NCI-H1417 treated with DMSO at 0.1 percent for 48 hours (cell line): ENCODE measurements around the gene SCYL1.
"Not testable (repeated sequence)": the region's sequence is repeated elsewhere in the genome, so short reads cannot be mapped to it uniquely, and the experiment has no call there.

Experiments
- DNase-seq: peaks from one replicate; lab custom pipeline; 2025; lab: John Stamatoyannopoulos, UW

SCYL1 gene

DNA sequence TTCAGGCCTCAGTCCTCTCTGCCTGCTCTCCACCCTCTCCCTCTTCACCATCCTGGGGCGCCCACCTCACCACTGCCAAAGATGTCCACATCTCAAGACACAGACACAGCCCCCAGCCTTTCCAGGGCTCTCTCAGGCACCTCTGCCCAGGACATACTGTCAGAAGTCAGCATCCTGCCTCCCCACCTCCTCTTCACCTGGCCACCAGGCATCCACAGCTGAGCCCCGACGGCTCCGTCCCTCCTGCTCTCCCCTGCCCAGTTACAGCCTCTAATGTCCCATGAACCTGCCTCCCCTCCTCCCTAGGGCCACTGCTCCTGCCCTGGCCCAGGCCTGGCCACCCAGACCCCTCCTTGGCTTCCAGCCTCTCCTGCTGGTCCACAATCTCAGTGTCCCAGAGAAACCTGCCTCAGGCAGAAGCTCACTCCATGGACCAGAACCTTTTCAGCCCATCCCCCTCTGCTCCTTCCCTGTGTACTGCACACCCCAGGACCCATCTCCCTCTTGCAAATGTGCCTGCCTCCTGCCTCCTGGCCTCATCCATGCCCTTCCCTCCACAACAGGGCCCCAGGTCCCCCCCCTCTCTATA, 30.1 kb downstream of the SCYL1 start:
- no peak for DNase-seq

DNA sequence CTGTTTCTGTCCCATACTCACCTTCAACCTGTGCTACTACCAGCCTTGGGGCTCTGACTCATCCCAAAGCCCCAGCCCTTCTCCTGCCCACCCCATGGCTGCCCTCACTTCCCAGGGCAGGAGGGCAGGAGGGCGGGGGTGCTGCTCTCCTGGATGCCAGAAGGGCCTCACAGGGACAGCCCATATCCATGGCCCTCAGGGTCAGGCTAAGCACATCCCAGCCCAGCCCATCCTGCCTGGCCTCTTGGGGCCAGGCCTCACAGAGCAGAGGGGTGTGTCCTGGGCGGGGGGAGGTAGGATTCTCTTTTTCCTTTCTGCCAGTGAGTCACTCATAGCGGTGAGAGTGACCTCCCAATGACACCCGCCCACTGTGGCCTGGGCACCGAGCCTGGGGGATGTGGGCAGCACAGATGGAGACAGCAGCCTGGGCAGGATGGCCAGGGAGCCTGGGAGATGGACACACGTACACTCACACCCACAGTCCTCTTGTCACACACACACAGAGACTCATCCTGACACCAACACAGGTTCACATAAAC, 30.9 kb downstream of the SCYL1 start:
- DNase-seq = no peak

DNA sequence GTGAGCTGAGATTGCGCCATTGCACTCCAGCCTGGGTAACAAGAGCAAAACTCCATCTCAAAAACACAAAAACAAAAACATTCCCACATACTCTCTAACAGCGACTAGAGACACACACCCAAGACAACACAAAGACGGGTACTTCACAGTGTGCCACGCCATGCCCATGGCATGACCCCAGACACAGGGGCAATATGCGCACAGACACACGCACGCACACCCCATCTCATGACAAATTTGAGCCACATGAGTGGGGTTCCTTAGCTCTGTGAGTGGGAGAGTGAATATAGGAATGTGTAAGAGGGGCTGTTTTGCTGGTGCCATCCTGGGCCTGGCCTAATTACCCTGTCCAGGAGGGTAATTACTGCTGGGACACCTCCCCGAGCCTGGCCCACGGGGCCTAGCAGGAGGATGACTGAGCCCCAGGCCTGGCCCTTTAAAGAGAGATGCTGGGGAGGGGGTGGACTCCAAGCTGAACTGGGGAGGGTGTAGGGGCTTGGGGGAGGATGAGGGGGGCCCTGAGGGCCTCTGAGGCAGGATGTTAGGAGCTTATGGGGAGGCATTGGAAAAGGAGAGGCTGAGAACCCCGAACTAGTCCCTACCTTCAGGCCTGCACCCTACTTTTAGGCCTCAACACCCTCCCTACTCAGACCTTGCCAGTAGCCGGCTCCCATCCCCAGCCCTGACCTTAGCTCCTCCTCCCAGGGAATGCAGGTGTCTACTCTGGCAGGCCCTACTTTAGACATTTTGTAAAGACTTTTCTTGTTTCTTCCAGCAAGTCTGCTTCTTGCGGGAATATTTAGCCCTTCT, 31.8 kb downstream of the SCYL1 start:
- no peak for DNase-seq

DNA sequence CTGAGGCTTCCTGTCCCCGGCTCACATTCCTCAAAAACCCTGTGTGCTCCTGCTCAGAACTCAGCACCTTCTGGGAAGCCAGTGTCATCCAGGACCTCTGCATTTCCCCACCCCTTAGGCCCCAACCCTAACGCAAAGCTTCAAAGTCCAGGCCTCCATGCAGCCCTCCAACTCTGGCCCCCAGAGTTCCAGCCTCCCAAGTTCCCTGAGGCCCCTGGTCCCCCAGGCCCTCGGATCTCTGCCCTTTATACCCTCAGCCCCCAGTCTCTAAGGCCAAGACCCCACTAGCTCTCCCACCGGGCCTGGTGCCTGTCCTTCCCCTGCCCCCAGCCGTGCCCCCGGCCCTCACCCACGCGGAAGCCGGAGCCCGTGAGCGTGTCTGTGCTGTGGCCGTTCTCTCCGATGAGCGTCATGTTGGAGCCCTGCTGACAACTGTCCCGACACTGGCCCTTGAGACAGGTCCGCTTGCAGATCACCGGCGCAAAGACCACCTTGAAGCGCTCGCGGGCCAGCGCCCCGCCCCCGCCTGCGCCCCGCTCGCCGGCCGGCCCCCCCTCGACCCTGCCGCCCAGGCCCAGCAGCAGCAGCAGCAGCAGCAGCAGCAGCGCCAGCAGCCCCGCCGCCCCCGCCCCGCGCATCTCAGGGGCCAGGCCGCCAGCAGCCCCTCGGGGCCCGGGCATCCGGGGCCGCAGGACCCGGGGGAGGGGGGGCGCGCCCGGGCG, 32.6 kb downstream of the SCYL1 start:
- DNase-seq = no peak

DNA sequence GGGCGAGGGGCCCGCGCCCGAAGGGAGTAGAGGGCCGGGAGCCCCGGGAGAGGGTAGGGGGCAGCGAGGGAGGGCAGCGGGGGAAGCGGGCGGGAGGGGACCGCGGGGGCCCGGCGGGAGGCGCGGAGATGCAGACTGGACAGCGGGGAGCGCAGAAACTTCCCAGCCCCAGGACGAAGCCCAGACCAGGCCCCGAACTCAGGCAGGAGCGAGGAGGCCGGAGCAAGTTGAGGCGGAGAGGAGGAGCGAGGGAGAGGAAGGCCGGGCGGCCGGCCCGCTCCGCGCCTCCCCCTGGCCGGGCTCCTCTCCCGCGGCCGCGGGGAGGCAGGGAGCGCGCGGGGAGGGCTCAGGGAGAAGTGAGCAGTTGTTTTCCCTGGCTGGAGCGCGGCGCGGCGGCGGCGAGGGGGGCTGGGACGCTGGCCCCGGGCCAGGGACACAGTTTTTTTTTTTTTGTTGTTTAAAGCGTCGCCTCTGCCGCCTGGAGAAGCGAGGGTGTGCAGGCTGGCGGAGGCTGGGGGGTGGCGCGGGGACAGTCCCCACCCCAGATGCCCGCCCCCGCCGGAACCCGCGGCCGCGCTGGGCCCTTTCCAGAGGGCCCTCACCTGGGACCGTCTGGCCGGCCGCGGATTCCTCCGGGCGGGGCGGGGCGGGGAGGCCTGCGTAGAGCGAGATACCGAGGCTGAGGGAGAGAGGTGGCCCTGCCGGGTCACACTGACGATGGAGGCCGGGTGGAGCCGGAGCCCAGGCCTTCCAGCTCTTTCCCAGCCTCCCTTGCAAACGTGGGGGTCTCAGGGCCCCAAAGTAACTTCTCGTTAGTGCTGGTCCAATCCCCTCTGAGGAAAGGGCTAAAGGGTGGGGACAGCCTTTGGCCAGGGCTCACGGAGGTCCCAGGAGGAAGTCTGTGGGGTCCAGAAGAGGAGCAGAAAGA, 33.4 kb downstream of the SCYL1 start, which contains the start of gene LTBP3:
Gene LTBP3, minus strand, starts transcription at position 358 of the 928 bp plus-strand sequence. CDS start 400 bp downstream, outside the sequence.
- no peak for DNase-seq

DNA sequence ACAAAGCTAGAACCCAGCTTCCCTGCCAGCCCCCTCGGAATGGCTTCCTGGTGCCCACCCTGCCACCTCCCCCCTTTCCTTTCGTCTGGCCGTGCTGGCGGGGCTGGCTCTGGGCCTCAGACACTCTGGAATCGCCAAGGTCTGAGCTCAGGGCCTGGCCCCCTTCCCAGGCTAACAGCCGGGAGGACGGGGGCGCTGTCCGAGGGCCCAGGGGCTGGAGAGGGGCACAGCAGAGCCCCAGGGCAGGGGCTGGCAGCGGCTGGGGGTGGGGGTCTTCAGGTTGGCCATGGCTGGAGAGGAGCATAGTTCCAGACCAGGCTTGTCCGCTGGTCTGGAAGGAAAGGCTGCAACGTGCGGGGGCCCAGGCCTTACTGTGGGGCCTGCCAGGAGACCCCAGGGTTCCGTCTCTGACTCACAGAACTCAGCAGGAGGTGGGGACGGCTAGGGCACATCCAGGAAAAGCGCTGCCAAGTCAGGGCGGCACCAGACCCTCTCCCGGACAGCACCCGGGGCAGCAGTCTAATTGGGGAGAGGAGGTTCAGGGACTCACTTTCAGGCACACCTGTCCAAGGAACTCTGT, 34.1 kb downstream of the SCYL1 start:
- no peak for DNase-seq

DNA sequence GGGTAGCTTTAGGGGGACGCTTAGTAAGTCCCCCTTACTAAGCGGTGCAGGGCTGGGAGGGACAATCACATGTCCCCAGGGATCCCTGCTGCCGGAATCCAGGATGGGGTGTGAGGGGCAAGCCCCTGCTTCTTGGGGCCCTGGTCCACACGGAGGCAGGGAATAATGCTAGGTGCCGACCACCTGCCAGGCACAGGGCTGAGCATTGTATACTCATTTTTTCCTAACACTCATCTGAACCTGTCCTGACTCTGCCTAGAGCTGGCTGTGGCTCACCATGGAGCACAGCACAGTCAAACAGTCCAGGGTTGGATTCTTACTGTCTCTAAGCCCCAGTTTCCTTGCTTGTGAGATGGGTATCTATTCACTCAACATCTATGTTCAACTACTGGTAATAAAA, 34.7 kb downstream of the SCYL1 start:
- DNase-seq = no peak

DNA sequence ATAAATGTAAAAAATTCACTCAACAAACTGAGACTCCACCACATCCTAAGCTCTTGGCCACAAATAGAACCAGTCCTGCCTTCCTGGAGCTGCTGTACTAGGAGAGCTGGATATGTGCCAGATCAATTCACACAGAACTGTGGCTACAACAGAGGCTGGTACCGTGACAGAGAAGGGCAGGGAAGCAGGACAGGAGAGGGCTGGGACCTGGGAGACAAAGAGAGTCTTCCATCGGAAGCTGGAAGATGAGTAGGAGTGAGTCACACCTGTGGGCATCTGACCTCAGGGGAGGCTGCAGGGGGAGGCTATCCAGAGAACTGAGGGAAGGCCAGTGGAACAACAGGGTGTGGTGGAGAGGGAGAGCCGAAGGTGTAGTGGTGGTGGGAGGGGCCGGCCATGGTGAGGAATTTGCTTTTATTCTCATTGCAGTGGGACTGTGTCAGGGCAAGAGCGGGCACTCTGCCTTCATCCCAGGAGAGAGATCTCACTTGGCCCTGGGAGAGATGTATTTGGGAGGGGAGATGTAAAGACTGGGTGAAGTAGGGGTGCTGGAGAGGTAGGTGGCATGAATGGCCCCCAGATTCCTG, 35.2 kb downstream of the SCYL1 start:
- DNase-seq = no peak

DNA sequence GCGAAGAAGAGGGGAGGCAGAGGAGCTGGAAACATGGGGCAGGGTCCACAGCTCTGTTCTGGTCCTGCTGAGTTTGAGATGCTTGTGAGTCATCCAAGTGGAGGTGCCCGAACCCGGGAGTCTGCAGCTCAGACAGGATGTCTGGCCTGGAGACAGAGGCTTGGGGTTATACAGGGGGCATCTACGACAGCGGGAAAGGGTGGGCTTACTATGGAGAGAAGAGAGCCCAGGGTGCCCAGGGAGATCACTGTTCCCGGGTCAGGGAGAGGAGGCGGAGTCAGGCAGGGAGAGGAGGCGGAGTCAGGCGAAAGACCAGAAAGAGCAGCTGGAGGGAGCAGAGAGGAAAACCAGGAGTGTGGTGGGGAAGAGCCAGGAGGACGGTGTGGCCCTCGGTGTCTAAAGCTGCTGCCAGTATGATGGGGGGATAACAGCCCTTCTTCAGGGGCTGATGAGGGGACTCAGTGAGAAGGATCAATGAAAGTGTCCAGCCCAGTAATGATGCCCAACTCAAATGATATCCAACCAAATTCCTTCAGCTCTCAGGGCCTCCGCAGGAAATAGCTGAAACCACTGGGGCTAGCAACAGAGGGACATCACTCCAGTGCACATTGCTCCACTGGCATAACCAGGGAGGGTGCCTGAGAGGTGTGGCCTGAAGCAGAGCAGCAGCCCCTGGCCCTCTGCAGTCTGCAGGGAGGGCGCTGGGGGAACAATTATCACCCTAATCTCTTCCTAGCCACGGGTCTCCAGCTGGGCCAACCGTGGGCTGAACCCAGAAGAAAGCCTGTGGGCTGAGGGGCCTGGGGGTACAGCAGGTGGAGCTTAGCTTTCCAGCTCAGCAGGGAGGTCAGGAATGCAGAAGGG, 35.9 kb downstream of the SCYL1 start:
- no peak for DNase-seq

DNA sequence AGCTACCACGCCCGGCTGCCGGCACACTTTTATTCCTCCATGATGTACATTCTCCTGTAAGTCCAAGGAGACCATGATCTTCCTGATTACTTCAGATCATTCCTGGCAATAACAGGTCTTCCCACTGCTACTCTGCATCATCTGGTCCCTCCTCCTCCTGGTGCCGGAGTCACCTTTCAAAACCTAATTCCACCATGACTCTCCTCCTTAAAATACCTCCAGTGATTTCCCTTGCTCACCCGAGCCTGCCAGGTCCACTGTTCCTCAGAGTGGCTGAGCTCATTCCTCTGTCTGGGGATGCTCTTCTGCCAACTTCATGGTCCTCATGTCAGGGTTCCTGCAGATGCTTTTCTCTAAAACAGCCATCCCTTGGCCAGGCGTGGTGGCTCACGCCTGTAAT, 37.1 kb downstream of the SCYL1 start:
- no peak for DNase-seq

DNA sequence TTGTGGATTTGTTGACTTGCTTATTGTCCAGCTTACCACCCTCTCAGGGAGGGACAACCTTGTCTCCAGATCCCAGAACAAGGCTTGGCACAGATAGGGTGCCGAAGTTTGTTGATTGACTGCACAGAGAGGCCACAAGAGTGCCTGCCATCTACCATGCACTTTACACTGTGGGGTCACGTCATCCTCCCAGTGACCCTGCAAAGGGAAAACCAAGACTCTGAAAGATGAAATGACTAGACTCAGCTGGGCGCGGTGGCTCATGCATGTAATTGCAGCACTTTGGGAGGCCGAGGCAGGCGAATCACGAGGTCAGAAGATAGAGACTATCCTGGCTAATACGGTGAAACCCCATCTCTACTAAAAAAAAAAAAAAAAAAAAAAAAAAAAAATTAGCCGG, 37.9 kb downstream of the SCYL1 start:
- DNase-seq = no peak

DNA sequence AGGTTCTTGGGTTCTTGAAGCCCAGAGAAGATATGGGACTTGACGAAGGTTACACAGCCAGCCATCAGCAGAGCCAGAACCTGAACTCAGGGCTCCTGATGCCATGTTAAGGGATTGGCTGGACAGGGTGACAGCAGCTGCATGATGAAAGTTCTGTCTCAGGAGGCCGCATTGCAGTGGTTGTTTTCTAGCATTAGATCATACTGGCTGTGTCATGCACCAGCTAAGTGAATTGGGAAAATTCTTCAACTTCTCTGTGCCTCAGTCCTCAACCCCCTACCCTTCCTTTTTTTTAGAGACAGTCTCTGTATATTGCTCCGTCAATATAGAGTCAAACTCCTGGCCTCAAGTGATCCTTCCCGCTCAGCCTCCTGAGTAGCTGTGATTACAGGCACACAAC, 38.7 kb downstream of the SCYL1 start:
- DNase-seq = no peak

DNA sequence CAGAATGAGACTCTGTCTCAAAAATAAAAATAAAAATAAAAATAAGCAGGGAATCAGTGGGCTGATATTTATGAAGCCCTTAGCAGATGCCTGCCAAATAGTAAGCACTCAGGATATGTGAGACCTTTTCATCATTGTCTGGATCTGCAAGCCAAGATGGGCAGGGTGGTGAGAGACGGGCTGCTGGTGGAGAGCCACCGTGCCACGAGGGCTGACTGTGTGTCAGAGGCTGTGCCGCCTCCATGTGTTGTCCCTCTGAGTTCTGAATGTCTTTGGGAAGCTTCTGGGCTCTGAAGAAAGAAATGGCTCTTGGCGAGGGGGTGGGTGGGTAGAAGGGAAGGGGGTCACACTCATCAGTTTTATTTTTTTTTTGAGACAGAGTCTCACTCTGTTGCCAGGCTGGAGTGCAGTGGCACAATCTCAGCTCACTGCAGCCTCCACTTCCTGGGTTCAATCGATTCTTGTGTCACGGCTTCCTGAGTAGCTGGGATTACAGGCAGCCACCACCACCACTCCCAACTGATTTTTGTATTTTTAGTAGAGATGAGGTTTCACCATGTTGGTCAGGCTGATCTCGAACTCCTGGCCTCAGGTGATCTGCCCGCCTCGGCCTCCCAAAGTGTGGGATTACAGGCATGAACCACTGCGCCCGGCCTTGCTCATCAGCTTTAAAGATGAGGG, 40.1 kb downstream of the SCYL1 start:
- not testable (repeated sequence) for DNase-seq

DNA sequence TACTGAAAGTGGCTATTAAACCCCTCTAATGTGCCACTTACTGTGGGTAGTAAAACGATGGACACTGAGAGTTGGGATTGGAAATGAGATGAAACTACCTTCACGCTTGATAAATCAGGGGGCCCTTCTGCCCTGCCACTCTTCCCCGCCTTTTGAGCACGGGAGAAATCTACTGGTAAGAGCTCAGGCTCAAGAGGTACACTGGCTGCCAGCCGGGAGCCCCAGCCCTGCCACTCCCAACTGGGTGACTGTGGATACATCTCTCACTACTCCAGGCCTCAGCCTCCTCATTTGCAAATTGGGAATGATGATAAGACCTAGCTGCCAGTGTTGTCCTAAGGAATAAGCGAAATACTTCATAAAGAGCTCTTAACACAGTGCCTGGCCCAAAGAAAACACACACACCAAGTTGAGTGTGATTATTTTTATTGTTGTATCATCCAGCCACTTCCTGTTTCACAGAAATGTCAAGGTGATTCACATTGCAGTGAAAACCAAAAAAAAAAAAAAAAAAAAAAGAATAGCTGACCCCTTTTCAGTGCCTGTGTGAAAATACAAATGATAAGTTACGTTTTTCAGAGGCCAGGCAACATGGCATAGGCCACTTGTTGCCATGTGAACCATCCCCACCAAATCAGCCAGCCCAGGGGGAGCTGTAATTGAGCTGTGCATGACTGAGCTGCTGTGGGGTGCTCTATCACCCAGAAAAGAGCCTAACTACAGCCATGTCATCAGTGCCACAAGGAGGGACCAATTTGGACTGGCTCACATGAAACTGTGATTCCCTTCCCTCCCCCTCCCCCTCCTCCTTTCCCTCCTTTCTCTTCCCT, 41.0 kb downstream of the SCYL1 start:
- no peak for DNase-seq

DNA sequence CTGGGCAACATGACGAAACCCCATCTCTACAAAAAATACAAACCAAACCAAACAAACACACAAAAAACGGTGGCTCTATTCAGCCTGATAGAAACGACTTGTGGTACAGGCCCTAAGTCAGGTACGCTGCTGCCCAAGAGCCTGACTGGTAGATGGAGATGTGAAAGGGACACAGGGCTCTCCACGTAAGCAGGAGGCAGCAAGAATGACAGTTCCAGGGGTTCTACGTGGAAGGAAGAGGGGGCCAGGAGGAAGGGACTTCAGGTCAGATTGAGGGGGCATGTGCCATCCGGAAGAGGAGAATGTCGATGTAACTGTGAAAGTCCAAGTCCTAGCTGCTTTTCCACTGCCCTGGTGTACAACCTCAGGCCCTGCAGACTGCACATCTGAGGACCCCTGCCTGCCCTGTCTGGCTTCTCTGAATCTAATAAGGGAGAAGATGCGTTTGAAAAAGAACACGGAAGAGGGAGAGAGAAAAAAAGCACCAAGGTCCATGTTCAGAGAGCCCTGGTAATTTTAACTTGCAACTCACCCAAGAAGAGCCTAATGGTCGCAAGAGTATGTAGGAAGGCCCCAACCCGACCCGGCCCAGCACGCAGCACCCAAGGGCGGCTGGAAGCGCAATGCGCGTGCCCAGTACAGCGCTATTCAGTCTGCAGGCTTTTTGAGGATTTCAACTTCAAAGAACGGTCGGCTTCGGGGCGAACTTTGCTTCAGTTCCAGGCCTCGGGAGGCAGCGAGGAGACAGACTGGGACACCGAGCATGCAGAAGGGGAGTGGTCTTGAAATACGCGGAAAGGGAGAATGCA, 44.5 kb downstream of the SCYL1 start:
- DNase-seq = no peak

DNA sequence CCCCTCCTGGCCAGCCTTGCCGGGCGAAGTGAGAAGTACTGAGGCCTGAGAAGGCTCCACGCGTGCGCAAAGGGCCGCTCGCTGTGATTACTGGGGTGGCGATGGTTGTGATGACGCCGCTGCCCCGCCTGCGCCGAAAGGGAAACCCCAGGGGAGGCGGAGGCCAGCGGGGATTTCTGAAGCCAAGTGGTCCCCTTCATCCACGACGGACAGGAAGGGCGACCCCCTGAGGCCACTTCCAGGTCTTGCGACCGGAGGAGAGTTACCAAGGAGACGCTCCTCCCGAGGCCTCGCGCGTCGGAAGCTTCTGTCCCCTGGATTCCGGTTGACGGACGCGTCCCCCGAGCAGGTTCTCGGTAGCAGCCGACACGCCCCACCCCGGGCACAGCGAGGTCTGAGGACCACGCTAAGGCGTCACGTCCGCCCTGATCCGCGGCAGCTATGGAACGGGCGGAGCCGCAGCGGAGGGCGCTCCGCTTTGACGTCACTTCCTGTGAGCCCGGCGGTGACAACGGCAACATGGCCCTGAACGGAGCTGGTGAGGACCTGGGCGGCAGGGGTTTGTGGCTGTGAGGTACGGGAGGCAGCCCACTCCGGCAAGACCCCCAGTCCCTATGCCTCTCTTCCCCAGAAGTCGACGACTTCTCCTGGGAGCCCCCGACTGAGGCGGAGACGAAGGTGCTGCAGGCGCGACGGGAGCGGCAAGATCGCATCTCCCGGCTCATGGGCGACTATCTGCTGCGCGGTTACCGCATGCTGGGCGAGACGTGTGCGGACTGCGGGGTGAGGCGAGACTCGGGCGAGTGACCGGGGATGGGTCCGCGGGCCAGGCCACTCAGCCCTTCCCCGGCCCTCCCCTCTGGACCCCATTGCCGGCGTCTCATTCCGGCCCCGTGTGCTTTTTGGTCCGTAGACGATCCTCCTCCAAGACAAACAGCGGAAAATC, 45.4 kb downstream of the SCYL1 start, which contains the start of gene ZNRD2:
Gene ZNRD2, plus strand, starts transcription at position 505 of the 946 bp plus-strand sequence. Its CDS starts 15 bp downstream, at position 520.
- DNase-seq = peak; percentile 93
